CD4-positive, alpha-beta T cell treated with Interleukin-4 for 4 hours (primary cell): ENCODE measurements around the gene IGF2R.
A peak's percentile ranks its signal among the peaks of the same experiment; 100 is the strongest.
"Not testable (repeated sequence)": the region's sequence is repeated elsewhere in the genome, so short reads cannot be mapped to it uniquely, and the experiment has no call there.

Experiments
- DNase-seq: peaks from one replicate; pipeline ENCODE4 v3.0.0-alpha.2; 2020

The IGF2R gene

DNA sequence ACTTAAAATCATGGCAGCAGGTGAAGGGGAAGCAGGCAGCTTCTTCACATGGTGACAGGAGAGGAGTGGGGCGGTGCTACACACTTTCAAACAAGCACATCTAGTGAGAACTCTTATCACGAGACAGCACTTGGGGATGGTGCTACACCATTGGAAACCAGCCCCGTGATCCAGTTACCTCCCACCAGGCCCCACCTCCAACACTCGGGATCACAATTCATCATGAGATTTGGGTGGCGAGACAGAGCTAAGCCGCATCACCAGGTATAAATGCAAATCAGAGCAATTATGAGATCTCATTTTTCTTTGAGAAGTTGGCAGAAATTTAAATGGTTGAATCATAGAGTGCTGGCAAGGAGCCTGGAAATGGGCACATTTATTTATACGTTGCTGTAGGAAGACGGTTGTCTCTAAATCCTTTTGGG lies 31.4 kb downstream of the IGF2R start:
- no peak for DNase-seq

DNA sequence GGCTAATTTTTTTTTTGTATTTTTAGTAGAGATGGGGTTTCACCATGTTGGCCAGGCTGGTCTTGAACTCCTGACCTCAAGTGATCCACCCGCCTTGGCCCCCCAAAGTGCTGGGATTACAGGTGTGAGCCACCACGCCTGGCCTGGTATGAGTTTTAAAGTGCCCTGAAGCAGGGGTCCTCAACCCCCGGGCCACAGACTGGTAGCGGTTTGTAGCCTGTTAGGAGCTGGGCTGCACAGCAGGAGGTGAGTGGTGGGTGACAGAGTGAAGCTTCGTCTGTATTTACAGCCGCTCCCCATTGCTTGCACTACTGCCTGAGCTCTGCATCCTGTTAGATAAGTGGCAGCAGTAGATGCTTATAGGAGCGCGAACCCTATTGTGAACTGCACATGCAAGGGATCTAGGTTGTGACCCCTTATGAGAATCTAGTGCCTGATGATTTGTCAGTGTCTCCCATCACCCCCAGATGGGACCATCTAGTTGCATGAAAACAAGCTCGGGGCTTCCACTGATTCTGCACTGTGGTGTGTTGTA lies 32.1 kb downstream of the IGF2R start:
- not testable (repeated sequence) for DNase-seq

DNA sequence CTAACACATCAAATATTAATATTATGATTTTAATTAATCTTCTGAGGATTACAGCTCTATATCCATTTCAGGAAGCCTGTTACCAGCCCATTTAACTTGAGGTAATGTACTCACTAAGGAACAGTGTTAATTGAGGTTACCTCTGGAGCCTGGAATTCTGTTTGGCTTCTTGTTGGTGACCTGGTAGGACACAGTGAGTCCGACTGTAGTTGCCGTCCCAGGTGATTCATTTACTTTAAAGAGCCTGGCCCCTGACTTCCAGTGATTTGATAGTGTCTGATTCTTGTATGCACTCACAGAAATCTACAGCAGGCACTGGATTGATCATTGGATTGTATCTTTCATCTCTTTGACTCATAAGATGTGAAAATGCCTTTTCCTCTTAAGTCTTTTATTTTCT lies 34.0 kb downstream of the IGF2R start:
- no peak for DNase-seq

DNA sequence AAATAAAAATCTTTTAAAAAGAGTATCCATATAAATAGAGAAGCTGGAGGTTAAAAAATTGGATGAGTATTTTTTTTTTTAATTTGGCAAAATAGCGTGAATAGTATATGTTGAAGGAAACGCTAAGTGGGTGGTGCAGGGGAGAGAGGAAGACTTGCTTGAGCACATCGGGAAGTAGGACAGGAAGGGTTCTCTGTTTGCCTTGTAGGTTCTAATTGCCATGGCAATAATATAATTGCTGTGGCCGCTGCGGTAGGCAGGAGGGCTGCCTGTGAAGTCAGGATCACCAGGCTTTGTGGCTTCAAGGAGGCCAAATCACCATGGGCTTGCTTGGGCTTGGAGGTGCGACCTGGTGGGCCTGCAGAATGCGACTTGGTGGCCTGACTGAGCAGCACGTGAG lies 35.1 kb downstream of the IGF2R start:
- DNase-seq = no peak

DNA sequence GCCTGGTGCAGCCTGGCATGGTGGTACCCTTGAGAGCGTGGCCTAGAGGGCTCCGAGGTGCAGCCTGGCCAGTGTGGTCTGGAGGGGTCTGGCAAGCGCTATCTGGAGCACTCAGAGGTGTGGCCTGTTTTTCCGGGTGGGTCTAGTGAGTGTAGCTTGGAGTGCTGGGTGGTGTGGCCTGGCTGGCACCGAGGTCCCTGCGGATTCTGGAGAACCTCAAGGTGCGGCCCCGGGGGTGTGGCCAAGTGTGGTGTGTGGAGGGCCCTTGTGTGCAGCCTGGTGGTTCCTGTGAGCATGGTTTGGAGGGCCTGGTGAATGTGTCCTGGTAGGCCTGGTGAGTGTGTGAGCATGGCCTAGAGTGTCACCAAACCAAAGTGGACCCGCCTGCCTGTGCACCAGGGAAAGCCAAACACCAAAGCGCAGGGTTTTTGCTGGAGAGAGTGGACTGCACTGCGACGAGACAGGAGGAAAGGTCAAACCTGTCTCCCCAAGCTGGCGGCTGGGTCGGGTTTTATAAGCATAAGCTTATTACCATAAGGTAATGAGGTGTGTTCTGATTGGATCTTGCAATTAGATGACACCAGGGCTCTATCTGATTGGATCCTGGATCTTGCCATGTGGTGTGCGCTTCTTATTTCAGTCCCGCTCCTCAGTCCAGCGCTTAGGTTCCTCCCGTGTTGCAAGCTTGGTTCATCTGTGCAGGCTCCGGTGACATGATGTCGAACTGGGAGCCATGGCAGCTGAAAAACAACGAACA lies 35.7 kb downstream of the IGF2R start:
- no peak for DNase-seq

DNA sequence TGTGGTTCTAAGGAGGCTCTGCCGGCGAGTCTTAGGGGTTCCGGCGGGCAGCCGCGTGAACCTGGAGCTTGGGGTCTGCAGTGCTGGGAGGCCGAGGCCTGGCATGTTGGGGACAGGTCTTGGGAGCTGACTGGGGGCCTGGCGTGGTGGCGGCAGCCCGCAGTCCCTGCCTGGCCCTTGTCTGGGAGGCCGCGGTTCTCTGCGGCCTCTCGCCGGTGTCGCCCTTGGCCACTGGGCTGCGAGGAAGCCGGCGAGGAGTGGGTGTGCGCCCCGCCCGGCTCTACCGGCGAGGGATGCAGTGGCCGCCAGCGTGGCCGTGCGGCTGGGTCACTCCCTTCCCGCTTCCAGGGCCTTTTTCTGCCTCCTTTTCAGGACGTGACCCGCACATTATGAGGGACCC lies 36.3 kb downstream of the IGF2R start:
- no peak for DNase-seq

DNA sequence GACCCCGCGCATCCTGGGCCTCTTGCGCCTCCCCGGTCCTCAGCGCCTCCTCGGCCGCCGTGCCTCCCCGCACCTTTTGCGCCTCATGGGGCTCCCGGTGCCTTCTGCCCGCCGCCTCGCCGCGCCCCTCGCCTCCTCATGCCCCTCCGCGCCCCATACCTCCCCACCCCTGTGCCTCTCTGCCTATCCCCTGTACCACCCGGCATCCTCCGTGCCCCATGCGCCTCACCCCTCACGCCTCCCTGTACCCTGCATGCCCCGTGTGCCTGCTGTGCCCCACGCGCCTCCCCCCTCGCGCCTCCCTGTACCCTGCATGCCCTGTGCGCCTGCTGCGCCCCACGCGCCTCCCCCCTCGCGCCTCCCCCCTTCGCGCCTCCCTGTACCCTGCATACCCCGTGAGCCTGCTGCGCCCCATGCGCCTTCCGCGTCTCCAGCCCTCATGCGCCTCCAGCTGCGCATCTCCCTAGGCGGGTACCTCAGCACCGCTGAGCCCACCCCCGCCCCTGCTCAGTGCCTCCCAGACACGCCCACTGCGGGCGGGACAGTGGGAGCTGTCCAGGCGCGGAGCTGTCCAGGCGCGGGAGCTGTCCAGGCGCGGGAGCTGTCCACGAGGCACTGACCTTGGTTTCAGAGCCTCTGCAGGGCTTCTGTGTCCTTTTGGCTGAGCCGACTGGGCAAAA lies 37.1 kb downstream of the IGF2R start:
- DNase-seq = no peak

DNA sequence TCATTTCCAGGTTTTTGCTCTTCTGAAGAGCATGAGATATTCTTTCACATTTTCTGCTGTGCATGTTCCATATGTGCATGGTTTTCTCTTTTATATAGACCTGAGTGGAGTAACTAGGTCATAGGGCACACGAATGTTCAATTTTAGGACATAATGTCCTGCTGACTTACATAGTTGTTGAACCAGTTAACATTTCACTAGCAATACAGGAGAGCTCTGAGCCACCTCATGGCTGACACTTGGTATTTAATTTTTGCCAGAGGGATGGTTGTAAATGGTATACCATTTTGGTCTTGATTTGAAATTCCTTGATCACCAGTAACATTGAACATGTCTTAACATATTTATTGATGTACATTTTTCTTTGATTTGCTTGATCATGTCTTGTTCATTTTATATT lies 38.3 kb downstream of the IGF2R start:
- DNase-seq = no peak

DNA sequence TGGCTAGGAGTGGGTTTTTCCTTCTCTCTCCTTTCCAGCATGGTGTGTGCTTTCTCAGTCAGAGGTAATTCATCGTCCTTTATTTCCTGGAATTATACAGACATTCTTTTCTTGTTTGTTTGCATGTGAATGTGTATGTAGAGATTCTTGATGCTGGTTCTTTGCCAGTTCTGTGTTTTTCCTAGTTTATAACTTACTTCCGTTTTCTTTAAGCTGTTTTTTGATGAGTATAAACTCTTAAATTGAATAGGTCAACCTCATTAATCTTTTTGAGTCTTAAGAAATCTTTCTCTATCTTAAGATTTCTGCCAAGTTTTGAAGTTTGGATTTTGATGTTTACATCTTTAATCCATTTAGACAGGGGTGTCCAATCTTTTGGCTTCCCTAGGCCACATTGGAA lies 38.7 kb downstream of the IGF2R start:
- DNase-seq = no peak

DNA sequence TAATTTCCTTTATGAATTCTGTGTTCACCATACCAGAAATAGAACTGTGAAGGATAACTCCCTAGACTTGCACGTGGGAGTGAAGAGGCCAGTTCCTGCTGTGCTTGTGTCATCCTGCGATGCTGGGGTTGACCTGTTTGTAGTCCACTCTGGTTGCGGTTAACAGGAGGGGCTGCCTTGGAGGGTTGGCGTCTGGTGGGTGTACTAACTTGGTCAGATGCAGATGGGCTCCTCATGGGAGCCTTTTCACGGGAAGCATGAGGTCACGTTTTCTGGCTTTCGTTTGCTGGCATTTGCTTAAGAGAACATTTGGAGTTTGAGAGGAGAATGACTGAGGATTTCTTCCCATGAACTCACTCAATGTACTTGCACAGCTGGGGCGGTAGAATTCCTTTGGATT lies 41.2 kb downstream of the IGF2R start:
- DNase-seq = no peak

DNA sequence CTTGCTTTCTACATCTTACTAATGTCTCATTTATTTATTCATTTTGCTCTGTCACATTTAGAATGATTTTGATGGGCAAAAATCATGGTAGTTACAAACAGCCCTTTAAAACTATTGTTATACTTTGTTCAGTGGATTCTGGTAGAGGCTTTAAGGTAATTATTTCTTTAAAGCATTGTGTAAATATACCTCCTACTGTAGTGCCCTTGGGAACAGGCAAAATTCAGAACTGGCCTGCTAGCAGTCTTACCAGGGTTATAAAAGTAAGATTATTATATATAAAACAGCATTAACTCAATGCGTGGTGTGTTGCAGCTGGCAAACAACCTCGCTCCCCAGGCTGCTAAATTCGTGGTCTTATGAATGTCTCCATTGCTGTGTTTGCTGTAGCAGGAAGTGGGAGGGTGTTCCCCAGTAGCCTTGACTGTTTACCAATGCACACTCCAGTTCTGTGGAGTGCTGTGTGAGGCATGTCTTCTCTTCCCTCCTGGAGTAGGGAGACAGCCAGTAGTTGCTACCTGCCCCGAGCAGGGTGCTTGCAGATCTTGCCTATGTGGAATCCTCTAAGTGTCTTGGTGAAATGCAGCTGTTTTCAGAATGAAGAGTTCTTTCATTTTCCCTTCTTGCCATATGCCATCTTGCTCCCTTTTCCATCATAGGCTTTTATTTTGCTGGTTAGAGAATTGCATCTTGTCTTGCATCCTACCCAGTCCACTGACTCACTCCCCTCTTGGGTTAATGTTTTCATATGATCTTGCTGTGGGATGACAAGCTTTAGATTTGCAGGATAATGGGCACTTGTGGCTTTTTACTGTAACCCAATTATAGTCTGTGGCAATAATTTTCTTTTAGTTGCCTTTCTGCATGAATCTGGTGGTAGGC lies 45.3 kb downstream of the IGF2R start:
- peak; percentile 42 for DNase-seq

DNA sequence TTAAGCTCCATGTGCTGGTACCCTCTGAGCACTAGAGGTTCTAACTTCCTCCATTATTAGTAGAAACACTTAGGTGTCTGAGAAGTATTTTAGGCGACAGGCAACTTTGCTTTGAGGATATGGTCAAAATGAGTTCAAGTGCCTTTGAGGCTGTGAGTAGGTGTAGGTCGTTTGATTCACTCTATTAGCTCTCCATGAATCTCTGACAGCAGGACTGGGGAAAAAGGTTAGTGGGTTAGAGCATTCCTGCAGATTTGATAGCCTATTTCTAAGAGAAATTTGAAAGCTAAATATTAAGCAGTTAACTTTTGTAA lies 45.9 kb downstream of the IGF2R start:
- DNase-seq = no peak

DNA sequence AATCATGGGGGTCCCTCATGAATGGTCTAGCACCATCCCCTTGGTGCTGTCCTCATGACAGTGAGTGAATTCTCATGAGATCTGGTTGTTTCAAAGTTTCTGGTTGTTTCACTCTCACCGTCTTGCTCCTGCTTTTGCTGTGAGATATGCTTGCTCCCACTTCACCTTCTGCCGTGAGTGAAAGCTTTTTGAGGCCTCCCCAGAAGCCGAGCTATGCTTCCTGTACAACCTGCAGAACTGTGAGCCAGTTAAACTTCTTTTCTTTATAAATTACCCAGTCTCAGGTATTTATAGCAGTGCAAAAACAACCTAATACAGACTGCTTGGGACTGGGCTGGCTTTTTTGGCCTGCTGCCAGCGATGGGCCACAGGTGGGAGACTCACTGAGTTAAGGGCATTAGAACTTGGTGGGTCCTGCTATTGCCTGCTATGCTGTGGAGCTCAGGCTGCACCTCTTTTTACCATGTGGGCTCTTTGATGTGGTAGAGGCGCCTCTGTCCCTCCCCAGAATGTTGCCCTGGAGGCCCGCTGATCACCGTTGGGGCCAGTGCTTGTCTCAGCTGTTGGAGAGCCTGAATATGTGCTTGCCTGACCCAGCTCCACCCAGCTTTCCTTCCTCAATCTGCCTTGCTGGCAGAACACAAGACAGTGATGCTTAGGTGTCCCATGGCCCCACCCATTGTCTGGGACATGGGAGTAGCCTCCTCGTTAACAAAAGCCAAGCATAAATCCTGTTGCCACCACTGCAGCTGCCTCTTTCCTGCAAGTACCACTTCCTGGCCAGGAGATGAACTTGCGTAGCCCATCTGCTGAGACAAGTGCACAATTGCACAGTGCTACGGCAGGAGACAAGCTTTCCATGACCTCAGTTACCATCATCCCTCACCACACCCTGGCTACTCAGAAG lies 47.1 kb downstream of the IGF2R start:
- DNase-seq = peak; percentile 28

DNA sequence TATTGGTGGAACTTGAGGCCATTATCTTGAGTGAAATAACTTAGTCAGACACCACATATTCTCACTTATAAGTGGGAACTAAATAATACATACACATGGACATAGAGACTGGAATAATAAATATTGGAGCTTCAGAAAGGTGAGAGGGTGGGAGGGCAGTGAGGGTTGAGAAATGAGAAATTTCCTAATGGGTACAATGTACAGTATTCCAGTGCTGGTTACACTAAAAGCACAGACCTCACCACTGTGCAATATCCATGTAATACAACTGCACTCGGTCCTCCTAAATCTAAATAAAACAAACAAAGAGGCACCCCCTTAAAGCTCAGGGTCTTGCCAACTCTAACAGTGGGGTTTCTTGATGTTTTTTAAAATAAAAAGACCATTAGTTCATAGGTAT lies 53.2 kb downstream of the IGF2R start:
- DNase-seq = no peak

DNA sequence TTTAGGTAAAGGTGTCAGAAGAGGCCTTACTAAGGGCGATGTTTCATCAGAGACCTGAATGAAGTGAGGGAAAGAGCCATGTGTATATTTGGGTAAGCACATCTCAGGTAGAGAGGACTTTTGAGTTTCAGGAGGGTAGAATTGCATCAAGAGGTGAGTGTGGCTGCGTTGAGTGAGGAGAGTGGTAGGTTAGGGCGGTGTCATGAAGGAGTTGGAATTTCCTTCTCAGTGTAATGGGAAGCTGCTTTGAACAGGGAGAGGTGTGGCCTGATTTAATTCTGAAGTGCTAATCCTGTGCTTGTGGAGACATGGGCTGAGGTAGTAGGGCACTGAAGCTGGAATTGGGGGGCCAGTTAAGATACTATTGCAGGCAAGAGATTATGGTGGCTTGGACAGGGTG lies 53.9 kb downstream of the IGF2R start:
- DNase-seq = no peak

DNA sequence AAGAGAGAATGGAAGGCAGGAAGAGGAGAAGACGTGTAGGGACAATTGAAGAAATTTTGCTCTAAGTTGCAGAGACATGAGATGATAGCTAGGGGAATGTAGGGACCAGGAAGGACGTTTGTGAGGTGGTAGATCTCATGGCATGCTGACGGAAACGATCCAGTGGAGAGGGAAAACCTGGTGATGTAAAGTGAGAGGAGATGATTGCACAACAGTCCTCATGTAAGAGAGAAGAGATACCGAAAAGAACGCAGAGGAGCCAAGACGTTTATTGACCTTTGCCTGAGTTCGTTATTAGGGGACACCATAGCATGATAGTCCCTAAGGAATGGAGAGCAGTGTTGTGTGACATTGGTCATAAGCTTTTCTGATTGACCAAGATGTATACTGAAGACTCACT lies 55.3 kb downstream of the IGF2R start:
- DNase-seq = no peak

DNA sequence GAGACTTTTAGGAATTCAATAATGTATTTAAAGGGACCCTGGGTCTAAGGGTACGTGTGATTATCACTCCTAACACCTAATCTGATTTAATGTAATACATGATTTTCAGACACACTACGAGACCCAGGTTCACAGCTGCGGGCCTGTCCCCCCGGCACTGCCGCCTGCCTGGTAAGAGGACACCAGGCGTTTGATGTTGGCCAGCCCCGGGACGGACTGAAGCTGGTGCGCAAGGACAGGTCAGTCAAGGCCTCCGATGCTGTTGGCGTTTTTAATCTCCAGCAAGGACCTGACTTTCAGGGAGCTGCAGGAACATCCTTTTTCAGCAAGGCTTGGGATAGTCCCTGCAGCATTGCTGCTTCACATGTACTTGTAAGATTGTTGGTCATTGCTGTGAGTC lies 58.2 kb downstream of the IGF2R start:
- no peak for DNase-seq

DNA sequence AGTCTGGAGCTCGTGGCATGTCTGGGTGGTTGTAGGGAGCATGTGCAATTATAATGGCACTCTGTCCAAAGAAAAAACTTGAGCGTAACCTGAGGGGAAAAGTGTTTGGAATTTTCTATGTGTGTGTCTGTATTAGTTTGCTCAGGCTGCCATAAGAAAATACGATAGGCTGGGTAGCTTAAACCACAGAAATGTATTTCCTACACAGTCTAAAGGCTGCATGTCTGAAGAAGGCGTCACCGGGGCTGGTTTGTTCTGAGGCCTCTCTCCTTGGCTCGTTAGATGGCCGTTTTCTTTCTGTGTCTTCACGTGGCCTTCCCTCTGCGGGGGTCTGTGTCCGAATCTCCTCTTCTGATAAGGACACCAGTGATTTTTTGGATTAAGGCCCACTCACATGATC lies 59.0 kb downstream of the IGF2R start:
- no peak for DNase-seq

DNA sequence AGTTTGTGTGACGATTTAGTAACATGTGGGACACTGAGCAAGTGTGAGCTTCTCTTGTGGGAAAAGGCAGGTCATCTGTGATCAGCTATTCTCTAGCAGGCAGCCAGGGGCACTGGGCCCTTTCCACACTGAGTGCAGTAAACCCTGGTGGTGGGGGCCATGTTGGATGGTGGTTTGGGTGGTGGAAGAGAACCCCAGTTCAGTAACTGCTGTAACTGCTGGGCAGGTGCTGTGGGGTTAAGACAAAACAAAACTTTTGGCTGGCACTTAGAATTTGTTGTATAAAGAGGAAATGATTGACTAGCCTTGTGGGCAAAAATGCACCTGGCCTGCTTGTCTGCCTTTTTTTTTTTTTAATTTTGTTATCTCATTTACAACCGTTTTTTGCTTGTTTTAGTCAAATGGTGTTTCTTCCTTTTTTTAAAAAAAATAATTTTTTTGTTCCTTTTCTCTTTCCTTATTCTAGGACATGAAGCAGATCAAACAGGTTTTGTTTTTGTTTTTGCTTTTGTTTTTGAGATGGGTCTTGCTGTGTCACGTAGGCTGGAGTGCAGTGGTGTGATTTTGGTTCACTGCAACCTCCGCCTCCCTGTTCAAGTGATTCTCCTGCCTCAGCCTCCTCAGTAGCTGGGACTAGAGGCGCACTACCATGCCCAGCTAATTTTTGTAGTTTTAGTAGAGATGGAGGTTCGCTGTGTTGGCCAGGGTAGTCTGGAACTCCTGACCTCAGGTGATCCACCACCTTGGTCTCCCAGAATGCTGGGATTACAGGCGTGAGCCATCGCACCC lies 59.8 kb downstream of the IGF2R start:
- no peak for DNase-seq

DNA sequence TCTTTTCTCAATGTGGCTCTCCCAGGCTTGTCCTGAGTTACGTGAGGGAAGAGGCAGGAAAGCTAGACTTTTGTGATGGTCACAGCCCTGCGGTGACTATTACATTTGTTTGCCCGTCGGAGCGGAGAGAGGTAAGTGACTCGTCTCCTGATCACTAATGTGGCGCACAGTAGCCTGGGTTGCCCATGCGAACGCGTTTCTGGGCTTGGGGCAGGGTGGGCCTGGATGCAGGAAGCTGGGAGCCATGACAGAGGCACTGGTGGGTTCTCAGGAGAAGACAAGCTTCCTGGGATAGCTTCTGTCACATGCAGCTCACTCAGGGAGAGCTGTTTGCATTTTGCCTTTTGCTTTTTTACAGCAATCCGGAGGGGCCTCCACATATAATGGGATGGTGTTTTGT lies 60.6 kb downstream of the IGF2R start:
- DNase-seq = no peak

DNA sequence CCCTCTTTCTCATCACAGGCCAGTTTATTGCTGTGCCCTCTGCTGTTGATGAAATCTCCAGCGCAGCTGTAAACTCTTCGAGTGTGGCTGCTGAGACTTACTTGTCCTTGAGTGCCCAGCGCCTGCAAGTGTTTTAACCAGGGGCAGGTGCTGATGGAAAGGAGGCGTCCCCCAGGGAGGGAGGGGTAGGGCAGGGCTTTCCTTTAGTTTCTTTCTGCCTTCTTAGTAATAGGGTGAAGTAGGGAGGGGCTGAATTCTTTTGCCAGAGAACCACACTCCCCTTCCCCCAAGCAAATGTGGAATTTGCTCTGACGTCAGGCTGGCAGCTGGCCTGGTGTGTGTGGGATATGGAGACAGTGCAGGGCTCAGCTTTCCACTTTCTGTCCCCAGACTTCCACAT lies 61.2 kb downstream of the IGF2R start:
- DNase-seq = no peak

DNA sequence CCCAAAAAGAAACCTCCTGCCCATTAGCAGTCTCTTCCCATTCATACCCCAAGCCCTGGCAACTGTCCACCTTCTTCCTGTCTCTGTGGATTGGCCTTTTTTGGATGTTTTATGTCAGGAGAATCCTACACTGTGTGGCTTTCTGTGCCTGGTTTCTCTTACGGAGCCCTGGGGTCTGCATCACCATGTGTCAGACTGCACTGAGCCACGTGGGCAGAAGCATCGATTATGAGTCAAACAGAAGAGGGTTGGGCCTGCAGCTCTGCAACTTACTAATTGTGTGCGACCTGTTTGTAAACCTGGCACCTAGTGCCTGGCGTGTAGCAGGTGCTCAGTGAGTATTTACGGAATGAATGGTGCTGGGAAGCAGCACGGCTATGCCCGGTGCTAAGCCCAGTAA lies 62.6 kb downstream of the IGF2R start:
- DNase-seq = no peak
